Trophoblast cell (in vitro differentiated cells and primary cell): ENCODE measurements around the gene LINS1.

Source experiments
- DNase-seq, 2 donors: peaks; one replicate each; pipeline ENCODE4 v3.0.0-alpha.2; 2016
- H2AFZ ChIP-seq: 2 replicates; pipeline ENCODE4 v1.6.1; 2013; ENCODE audit warnings: low read length, moderate library complexity, mild to moderate bottlenecking; ENCODE audit not compliant: insufficient read depth, poor library complexity
- H2AK5ac ChIP-seq: 2 replicates; pipeline ENCODE4 v1.6.1; 2013; ENCODE audit warnings: mild to moderate bottlenecking, low read length
- H2BK120ac ChIP-seq: 2 replicates; pipeline ENCODE4 v1.6.1; 2013; ENCODE audit warnings: low read length, mild to moderate bottlenecking, moderate library complexity; ENCODE audit not compliant: insufficient read depth, poor library complexity
- H2BK12ac ChIP-seq: 2 replicates; pipeline ENCODE4 v1.6.1; 2013; ENCODE audit warnings: mild to moderate bottlenecking, low read length, moderate library complexity
- H2BK5ac ChIP-seq: 2 replicates; pipeline ENCODE4 v1.6.1; 2013; ENCODE audit warnings: low read length, low read depth, moderate library complexity, mild to moderate bottlenecking; ENCODE audit not compliant: poor library complexity
- H3K14ac ChIP-seq: 2 replicates; pipeline ENCODE4 v1.6.1; 2013; ENCODE audit warnings: mild to moderate bottlenecking, low read length
- H3K18ac ChIP-seq: 2 replicates; pipeline ENCODE4 v1.6.1; 2013; ENCODE audit warnings: mild to moderate bottlenecking, low read length
- H3K23ac ChIP-seq: 2 replicates; pipeline ENCODE4 v1.6.1; 2013; ENCODE audit warnings: low read length
- H3K27ac ChIP-seq: 2 replicates; pipeline ENCODE4 v1.5.1; 2013; ENCODE audit warnings: low read depth, mild to moderate bottlenecking, inconsistent platforms, low read length, moderate library complexity
- H3K27me3 ChIP-seq: 2 replicates; pipeline ENCODE4 v1.6.1; 2013; ENCODE audit warnings: inconsistent platforms, mild to moderate bottlenecking, low read length, moderate library complexity; ENCODE audit not compliant: insufficient read depth
- H3K36me3 ChIP-seq, 2 experiments: 1 replicate in 1 of 2; 2 replicates in 1 of 2; pipeline ENCODE4 v1.6.1; 2013; ENCODE audit warnings: low read length in 2 of 2, mild to moderate bottlenecking in 2 of 2, moderate library complexity in 1 of 2; ENCODE audit not compliant: insufficient read depth in 2 of 2, control insufficient read depth in 1 of 2
- H3K4ac ChIP-seq: 2 replicates; pipeline ENCODE4 v1.6.1; 2013; ENCODE audit warnings: low read depth, mild to moderate bottlenecking, low read length, moderate library complexity
- H3K4me1 ChIP-seq, 2 experiments: 1 replicate in 1 of 2; 2 replicates in 1 of 2; pipeline ENCODE4 v1.6.1; 2013; ENCODE audit warnings: low read length in 2 of 2, mild to moderate bottlenecking in 2 of 2, moderate library complexity in 1 of 2; ENCODE audit not compliant: insufficient read depth in 2 of 2, control insufficient read depth in 1 of 2
- H3K4me2 ChIP-seq: 2 replicates; pipeline ENCODE4 v1.6.1; 2013; ENCODE audit warnings: inconsistent platforms, mild to moderate bottlenecking, low read length, moderate library complexity
- H3K4me3 ChIP-seq: 2 replicates; pipeline ENCODE4 v1.5.1; 2013; ENCODE audit warnings: mild to moderate bottlenecking, low read depth, low read length, inconsistent platforms
- H3K79me1 ChIP-seq: one replicate; pipeline ENCODE4 v1.6.1; 2013; ENCODE audit warnings: low read length
- H3K79me2 ChIP-seq: 2 replicates; pipeline ENCODE4 v1.6.1; 2013; ENCODE audit warnings: low read length, mild to moderate bottlenecking; ENCODE audit not compliant: control insufficient read depth, insufficient read depth, poor library complexity
- H3K9ac ChIP-seq: 2 replicates; pipeline ENCODE4 v1.6.1; 2013; ENCODE audit warnings: mild to moderate bottlenecking, low read length
- H3K9me3 ChIP-seq: 2 replicates; pipeline ENCODE4 v1.6.1; 2013; ENCODE audit warnings: low read depth, mild to moderate bottlenecking, control low read depth, inconsistent platforms, low read length; ENCODE audit not compliant: insufficient read depth
- H4K12ac ChIP-seq: 2 replicates; pipeline ENCODE4 v1.6.1; 2013; ENCODE audit warnings: low read depth, mild to moderate bottlenecking, low read length, moderate library complexity
- H4K8ac ChIP-seq: 2 replicates; pipeline ENCODE4 v1.6.1; 2013; ENCODE audit warnings: low read depth, mild to moderate bottlenecking, low read length, moderate library complexity
- H4K91ac ChIP-seq: one replicate; pipeline ENCODE4 v1.6.1; 2013; ENCODE audit warnings: low read depth, mild to moderate bottlenecking, low read length, moderate library complexity
- WGBS: extraction: QIAGEN DNeasy Blood & Tissue Kit; methylation state at CpG from one replicate; pipeline ENCODE4 v1.1.7; 2013; ENCODE audit warnings: missing lambda C conversion rate; ENCODE audit not compliant: insufficient read length, insufficient coverage; ENCODE audit errors: extremely low coverage; 5-methylcytosine and 5-hydroxymethylcytosine counted together

LINS1 gene

GRCh38 chr15:100570735-100571313 lies 31.2 kb downstream of the LINS1 start:
- Histone ChIP-seq H4K8ac (no peak overlapping the region), H3K79me1 (no peaks in the 10 kb centered on the region), H3K79me2 (no peaks in the 10 kb centered on the region), H3K9me3 (peaks cover 3% of the 10 kb centered on the region), H2AK5ac (no peak overlapping the region), H3K4me3 (no peak overlapping the region), H4K91ac (no peak overlapping the region), H3K27ac (no peak overlapping the region), H4K12ac (no peak overlapping the region), H3K36me3 (peaks cover 0 to 3% of the 10 kb centered on the region in 2 experiments), H3K4ac (no peak overlapping the region), H2BK5ac (no peak overlapping the region), H3K23ac (no peak overlapping the region), H3K18ac (no peak overlapping the region), H3K9ac (no peak overlapping the region), H3K4me1 (no peaks in the 10 kb centered on the region), H3K27me3 (no peaks in the 10 kb centered on the region), H3K14ac (no peak overlapping the region), H2BK120ac (no peak overlapping the region), H2AFZ (no peak overlapping the region), H3K4me2 (no peak overlapping the region), H2BK12ac (no peak overlapping the region)
- no peak for DNase-seq
- WGBS, result no CpG with 5 or more reads among the region's 4 CpGs

DNA sequence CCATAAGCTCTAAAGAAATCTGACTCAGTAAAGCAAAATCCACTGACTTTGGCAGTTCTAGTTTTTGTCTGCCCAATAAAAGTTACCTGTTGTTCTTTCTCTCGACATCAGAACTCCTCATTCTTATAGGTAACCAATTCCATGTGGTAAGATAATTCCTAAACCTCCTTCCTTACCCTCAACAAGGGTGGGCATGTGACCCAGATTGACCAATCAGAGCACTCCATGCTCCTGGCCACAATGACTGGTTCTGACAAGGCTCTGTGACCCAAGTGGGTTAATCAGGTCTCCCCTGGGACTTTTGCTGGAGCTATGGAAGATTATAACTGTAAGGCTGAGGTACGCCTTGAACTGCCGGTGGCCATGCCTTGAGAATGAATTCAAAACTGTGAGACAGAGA lies 31.7 kb downstream of the LINS1 start:
- no peak overlapping the region for H3K23ac ChIP-seq
- H2BK5ac ChIP-seq, result no peak overlapping the region

DNA sequence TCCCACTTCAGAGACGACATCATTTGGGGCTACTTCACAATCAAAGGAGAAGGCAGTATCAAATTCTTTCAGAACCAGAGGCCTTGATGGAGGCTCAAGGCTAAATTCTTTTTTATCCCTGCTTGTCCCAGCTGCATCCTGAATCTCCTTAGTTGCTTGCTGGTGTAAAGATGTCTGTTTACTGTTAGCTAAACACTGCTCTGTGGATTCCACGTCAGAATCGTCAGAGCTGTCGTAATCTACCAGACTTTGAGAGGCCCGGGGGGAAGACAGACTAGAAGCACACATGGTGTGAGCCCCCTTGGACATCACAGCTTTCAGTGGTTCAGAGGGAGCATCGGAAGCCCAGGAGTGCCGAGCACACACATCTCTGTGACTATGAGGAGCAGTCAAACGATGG lies 32.6 kb downstream of the LINS1 start:
- DNase-seq, result no peak
- Histone ChIP-seq H3K4me1 (no peaks in the 10 kb centered on the region), H3K9me3 (peaks cover 3% of the 10 kb centered on the region), H3K79me1 (no peaks in the 10 kb centered on the region), H3K36me3 (peaks cover 0 to 3% of the 10 kb centered on the region in 2 experiments), H2BK120ac (no peak overlapping the region), H3K4me3 (no peak overlapping the region), H3K27ac (no peak overlapping the region), H3K4me2 (no peak overlapping the region), H3K23ac (no peak overlapping the region), H2AFZ (no peak overlapping the region), H3K14ac (no peak overlapping the region), H3K27me3 (no peaks in the 10 kb centered on the region), H4K8ac (no peak overlapping the region), H4K12ac (no peak overlapping the region), H2BK12ac (no peak overlapping the region), H4K91ac (no peak overlapping the region), H2BK5ac (no peak overlapping the region), H3K9ac (no peak overlapping the region), H3K79me2 (no peaks in the 10 kb centered on the region), H3K4ac (no peak overlapping the region), H3K18ac (no peak overlapping the region), H2AK5ac (no peak overlapping the region)
- no CpG with 5 or more reads among the region's 8 CpGs for WGBS

More for the DNA sequence above, 31.7 kb downstream of the LINS1 start:
- H2AFZ ChIP-seq, result no peak overlapping the region
- no peak overlapping the region for H4K12ac ChIP-seq
- no peak overlapping the region for H4K91ac ChIP-seq
- H3K27ac ChIP-seq, result no peak overlapping the region
- H3K79me2 ChIP-seq, result no peaks in the 10 kb centered on the region
- H4K8ac ChIP-seq, result no peak overlapping the region
- H3K18ac ChIP-seq, result no peak overlapping the region
- H3K79me1 ChIP-seq, result no peaks in the 10 kb centered on the region
- no peaks in the 10 kb centered on the region for H3K4me1 ChIP-seq
- peaks cover 0 to 3% of the 10 kb centered on the region in 2 experiments for H3K36me3 ChIP-seq
- no peak overlapping the region for H3K4ac ChIP-seq
- no peak overlapping the region for H3K4me2 ChIP-seq
- WGBS, result no CpG with 5 or more reads among the region's 3 CpGs
- H2AK5ac ChIP-seq, result no peak overlapping the region
- no peak overlapping the region for H2BK120ac ChIP-seq
- peaks cover 3% of the 10 kb centered on the region for H3K9me3 ChIP-seq
- no peak overlapping the region for H3K9ac ChIP-seq
- H3K4me3 ChIP-seq, result no peak overlapping the region
- H3K27me3 ChIP-seq, result no peaks in the 10 kb centered on the region
- no peak overlapping the region for H2BK12ac ChIP-seq
- DNase-seq, result no peak
- H3K14ac ChIP-seq, result no peak overlapping the region

- Histone ChIP-seq H2BK120ac (no peak overlapping the region), H3K79me2 (no peaks in the 10 kb centered on the region), H3K23ac (no peak overlapping the region), H3K9ac (no peak overlapping the region), H3K79me1 (no peaks in the 10 kb centered on the region), H2BK5ac (no peak overlapping the region), H3K4ac (no peak overlapping the region), H2BK12ac (no peak overlapping the region), H2AFZ (no peak overlapping the region), H4K8ac (no peak overlapping the region), H3K4me1 (no peaks in the 10 kb centered on the region), H3K14ac (no peak overlapping the region), H3K27me3 (no peaks in the 10 kb centered on the region), H2AK5ac (no peak overlapping the region), H4K12ac (no peak overlapping the region), H3K27ac (no peak overlapping the region), H3K9me3 (peaks cover 3% of the 10 kb centered on the region), H3K4me3 (no peak overlapping the region), H3K4me2 (no peak overlapping the region), H3K18ac (no peak overlapping the region), H4K91ac (no peak overlapping the region), H3K36me3 (no peaks in the 10 kb centered on the region)
- WGBS, result no CpG with 5 or more reads among the region's 6 CpGs
- no peak for DNase-seq
These were observed 34.9 kb downstream of the LINS1 start for GRCh38 chr15:100566850-100567628.
